Ishikawa (cell line): ENCODE data around the gene ACAP2.

Experiments used
- CEBPB ChIP-seq: IDR thresholded peaks from 2 replicates; pipeline ENCODE4 v1.6.1; 2012
- CREB1 ChIP-seq: IDR thresholded peaks from 2 replicates; pipeline ENCODE4 v1.6.1; 2012; ENCODE audit warnings: low read depth
- EGR1 ChIP-seq: IDR thresholded peaks from 2 replicates; pipeline ENCODE4 v1.6.1; 2012
- EP300 ChIP-seq: IDR thresholded peaks from 2 replicates; pipeline ENCODE4 v1.6.1; 2012; ENCODE audit warnings: borderline replicate concordance
- FOXM1 ChIP-seq: IDR thresholded peaks from 2 replicates; pipeline ENCODE4 v1.6.1; 2012; ENCODE audit warnings: low read depth, borderline replicate concordance
- MAX ChIP-seq: IDR thresholded peaks from 2 replicates; pipeline ENCODE4 v1.6.1; 2012
- NFIC ChIP-seq: IDR thresholded peaks from 2 replicates; pipeline ENCODE4 v1.6.1; 2012
- RAD21 ChIP-seq: IDR thresholded peaks from 2 replicates; pipeline ENCODE4 v1.6.1; 2012; ENCODE audit warnings: low read depth
- REST ChIP-seq: IDR thresholded peaks from 2 replicates; pipeline ENCODE4 v1.6.1; 2012; ENCODE audit warnings: low read depth, mild to moderate bottlenecking
- TAF1 ChIP-seq: IDR thresholded peaks from 2 replicates; pipeline ENCODE4 v1.6.1; 2012; ENCODE audit warnings: low read depth, mild to moderate bottlenecking
- TCF12 ChIP-seq: IDR thresholded peaks from 2 replicates; pipeline ENCODE4 v1.6.1; 2012; ENCODE audit warnings: low read depth
- TEAD4 ChIP-seq: IDR thresholded peaks from 2 replicates; pipeline ENCODE4 v1.6.1; 2012
- USF1 ChIP-seq: IDR thresholded peaks from 2 replicates; pipeline ENCODE4 v1.6.1; 2012
- YY1 ChIP-seq: IDR thresholded peaks from 2 replicates; pipeline ENCODE4 v1.6.1; 2012; ENCODE audit warnings: low read depth
- ZBTB7A ChIP-seq: IDR thresholded peaks from 2 replicates; pipeline ENCODE4 v1.6.1; 2012; ENCODE audit warnings: low read depth

ACAP2 gene

GRCh38 chr3:195384952-195385351 lies 57.9 kb downstream of the ACAP2 start:
- TF ChIP-seq EP300 (peak; percentile 49; the same call in 1 of the 2 replicates), USF1 (no peak), TEAD4 (peak; percentile 91)

- TF ChIP-seq TCF12, result no peak
These were observed 70.6 kb downstream of the ACAP2 start for GRCh38 chr3:195372220-195372619.

- TF ChIP-seq EGR1, result no peak
- TF ChIP-seq YY1, result no peak
- TF ChIP-seq CEBPB, result no peak
- no peak for TF ChIP-seq EP300
These were observed 76.5 kb downstream of the ACAP2 start for GRCh38 chr3:195366200-195366925.

GRCh38 chr3:195365371-195365770 lies 77.4 kb downstream of the ACAP2 start:
- no peak for TF ChIP-seq CEBPB
- no peak for TF ChIP-seq NFIC
- no peak for TF ChIP-seq TCF12
- no peak for TF ChIP-seq FOXM1
- no peak for TF ChIP-seq MAX
- no peak for TF ChIP-seq TEAD4
- TF ChIP-seq ZBTB7A, result no peak
- no peak for TF ChIP-seq CREB1
- TF ChIP-seq REST, result no peak
- TF ChIP-seq EP300, result no peak
- TF ChIP-seq RAD21, result no peak
- TF ChIP-seq YY1, result no peak
- no peak for TF ChIP-seq TAF1
- no peak for TF ChIP-seq EGR1
- TF ChIP-seq USF1, result no peak

GRCh38 chr3:195356151-195357086 lies 86.4 kb downstream of the ACAP2 start:
- TF ChIP-seq FOXM1, result no peak
- TF ChIP-seq NFIC, result no peak
- TF ChIP-seq REST, result no peak
- TF ChIP-seq TEAD4, result no peak
- no peak for TF ChIP-seq USF1
- no peak for TF ChIP-seq EGR1
- no peak for TF ChIP-seq CREB1
- no peak for TF ChIP-seq TCF12
- TF ChIP-seq CEBPB, result no peak
- no peak for TF ChIP-seq ZBTB7A
- no peak for TF ChIP-seq RAD21
- no peak for TF ChIP-seq EP300
- no peak for TF ChIP-seq TAF1
- TF ChIP-seq MAX, result no peak
- no peak for TF ChIP-seq YY1
